CD4-positive, alpha-beta T cell treated with Interleukin-6 for 4 hours (primary cell): Measurements from ENCODE around the gene AS3MT.
"Not testable (repeated sequence)": the region's sequence is repeated elsewhere in the genome, so short reads cannot be mapped to it uniquely, and the experiment has no call there.

Experiments
- DNase-seq: peaks from one replicate; pipeline ENCODE4 v3.0.0-alpha.2; 2020; ENCODE audit warnings: mixed read lengths

The AS3MT gene

DNA sequence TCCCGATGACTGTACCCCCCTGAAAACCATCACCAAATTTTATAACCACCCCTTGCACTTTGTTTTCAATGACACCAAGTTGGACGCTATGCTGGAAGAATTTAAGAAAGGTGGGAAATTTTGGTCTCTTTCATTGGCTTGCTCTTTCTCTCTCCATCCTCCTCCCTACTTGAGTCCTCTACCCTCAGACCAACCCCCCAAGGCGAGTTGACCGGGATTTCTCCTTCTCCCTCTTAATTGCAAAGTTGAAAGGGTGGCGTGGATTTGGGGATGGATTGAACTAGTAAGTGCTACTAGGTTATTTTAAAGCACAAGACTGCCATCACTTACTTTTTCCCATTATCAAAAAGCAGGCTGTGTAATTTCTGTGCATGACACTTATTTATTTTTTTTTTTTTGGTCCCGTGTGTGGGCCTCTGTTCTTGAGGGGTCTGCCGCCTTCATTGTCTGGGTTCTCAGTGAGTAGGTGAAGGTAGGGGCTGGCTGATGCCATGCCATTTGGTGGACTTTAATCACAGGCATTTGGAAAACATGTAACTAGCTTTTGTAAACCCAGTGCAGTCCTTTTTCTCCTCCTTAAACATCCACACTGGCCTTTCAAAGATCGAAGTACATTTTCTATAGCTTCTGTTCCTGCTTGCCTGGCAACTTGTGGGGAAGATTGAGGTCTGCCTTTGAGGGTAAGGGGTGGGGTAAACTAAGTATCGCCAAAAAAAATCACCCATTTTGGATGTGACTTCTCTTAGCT is 50.9 kb downstream of the AS3MT start:
- no peak for DNase-seq

- no peak for DNase-seq
These were observed 54.3 kb downstream of the AS3MT start for GRCh38 chr10:102923601-102924000.

DNA sequence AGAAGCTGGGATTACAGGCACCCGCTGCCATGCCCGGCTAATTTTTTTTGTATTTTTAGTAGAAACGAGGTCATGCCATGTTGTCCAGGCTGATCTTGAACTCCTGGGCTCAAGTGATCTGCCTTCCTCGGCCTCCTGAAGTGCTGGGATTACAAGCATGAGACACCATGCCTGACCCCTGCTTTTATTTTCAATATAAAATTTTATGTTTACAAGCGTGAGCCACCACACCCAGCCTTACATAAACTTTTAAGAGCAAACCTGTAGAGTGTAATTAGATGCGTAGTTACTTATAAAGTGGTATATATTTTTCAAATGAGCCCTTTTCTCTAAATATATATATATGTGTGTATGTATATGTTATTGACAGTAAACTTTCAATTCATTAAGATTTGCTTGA is 57.6 kb downstream of the AS3MT start:
- DNase-seq: no peak

DNA sequence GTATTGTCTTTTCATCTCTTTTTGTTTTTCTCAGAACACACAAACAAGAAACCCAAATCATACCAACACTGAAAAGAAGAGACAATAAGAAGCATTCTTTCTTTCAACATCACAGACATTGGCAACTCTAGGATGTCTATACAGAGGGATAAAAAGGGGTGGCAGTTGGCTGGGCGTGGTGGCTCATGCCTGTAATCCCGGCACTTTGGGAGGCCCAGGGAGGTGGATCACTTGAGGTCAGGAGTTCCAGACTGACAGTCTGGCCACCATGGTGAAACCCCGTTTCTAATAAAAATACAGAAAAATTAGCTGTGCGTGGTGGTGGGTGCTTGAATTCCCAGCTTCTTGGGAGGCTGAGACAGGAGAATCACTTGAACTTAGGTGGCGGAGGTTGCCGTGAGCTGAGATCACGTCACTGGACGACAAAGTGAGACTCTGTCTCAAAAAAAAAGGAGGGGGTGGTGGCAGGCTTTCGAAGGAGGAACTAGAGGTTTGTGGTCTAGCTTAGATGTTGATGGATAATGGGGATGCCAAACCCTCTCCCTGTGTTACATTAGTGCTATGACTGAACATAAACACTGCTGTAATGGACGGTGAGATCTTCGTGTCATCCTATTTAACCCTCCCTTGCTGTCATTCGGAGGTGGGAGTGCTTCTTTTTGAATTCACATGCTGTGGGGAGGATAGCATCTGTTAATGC is 58.2 kb downstream of the AS3MT start:
- no peak for DNase-seq

DNA sequence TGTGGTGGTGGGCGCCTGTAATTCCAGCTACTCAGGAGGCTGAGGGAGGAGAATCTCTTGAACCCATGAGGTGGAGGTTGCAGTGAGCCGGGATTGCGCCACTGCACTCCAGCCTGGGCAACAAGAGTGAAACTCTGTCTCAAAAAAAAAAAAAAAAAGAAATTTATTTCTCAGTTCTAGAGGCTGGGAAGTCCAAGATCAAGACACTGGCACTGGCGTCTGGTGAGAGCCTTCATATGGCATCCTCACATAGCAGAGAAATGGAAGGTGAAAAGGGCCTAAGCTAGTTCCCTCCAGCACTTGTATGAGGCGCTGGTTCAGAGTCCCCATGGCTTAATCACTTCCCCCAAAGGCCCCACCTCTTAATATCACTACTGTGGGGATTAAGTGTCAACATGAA is 59.2 kb downstream of the AS3MT start:
- not testable (repeated sequence) for DNase-seq

- DNase-seq: no peak
These were observed 61.5 kb downstream of the AS3MT start for GRCh38 chr10:102930720-102931119.

DNA sequence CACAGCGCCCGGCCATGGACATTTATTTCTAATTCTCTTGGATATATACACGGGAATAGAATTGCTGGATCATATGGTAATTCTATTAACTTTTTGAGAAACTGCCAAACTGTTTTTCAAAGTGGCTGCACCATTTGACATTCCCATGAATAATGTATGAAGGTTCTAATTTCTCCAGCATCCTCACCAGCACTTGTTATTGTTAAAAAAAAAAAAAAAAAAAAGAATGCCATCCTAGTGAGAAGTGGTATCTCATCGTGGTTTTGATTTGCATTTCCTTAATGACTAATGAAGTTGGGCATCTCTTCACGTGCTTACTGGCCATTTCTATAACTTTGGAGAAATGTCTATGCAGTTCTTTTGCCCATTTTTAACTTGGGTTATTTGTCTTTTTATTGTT is 62.4 kb downstream of the AS3MT start:
- DNase-seq: no peak

- DNase-seq: no peak
These were observed 66.2 kb downstream of the AS3MT start for GRCh38 chr10:102935505-102935904.

- no peak for DNase-seq
These were observed 66.8 kb downstream of the AS3MT start for GRCh38 chr10:102935939-102936605.

- DNase-seq: no peak
These were observed 72.1 kb downstream of the AS3MT start for GRCh38 chr10:102941401-102941800.

DNA sequence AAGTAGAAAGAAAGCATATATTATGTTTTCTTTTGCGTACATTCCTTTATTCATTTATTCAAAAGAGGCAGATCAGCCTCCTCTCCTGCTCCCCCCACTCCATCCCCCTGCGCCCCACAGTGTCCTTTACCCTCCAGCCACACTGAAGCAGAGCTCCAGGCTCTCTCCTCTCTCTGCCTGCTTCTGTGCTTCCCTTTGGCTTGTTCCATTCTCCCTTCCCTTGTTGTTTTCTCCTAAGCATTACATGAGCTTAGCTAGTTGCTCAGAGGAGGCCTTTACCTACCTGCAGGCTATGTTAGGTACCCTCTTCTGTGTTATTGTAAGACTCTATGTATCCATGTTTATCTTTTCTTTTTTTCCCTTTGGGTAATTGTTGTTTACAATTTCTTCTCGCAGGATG is 76.2 kb downstream of the AS3MT start:
- DNase-seq: no peak

DNA sequence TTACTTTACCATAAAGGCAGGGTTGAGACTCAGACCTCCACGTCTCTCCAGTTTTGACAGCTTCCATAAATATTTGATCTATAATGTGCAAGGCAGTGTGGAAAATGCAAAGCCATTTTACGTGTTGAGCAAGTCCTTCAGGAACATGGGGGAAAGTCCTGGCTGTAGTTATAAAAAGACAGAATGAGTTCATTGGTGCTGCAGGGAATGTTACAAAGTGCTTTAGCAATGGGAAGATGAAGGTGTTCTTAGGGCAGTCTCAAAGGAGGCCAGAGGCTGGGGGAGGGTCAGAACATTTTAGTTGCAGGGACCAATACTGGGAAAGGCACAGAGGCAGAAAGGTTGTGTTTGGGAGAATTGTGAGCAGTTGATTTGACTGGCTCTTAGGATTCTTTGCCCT is 76.7 kb downstream of the AS3MT start:
- no peak for DNase-seq

- no peak for DNase-seq
These were observed 77.7 kb downstream of the AS3MT start for GRCh38 chr10:102946992-102947391.

DNA sequence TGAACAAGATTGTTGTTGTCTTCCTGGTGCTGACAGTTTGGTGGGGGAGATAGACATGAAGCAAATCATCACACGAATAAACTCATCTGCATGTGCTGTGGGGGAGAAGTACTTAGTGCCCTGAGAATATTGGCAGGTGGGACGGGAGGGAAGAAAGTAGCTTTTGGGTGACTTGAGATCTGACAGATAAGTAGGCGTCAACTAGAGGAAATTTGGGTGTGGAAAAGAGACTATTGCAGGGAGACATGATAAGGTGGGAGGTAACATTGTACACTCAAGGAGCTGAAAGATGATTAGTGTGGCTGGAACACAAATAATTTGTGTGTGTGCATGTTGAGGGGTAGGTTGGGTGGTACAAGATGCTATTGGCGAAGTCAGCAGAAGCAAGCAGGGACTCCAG is 78.9 kb downstream of the AS3MT start:
- no peak for DNase-seq

GRCh38 chr10:102948786-102949185 is 79.5 kb downstream of the AS3MT start:
- DNase-seq: no peak

DNA sequence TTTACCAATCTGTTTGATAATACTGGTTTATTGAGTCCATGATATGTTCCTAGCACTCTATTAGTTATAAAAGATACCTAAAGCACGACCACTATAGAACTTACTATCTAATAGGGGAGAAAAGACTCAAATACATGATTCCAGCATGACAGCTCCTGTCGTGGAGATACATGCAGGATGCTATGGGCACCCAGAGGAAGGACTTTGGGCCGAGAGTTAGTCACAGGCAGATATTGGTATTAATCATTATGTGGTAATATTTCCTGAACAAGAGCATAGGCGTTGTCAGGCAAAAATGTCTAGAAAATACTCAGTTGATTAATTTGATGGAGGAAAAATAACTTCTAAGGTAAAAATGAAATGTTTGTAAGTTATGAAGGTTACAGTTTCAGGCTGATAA is 80.6 kb downstream of the AS3MT start:
- no peak for DNase-seq

DNA sequence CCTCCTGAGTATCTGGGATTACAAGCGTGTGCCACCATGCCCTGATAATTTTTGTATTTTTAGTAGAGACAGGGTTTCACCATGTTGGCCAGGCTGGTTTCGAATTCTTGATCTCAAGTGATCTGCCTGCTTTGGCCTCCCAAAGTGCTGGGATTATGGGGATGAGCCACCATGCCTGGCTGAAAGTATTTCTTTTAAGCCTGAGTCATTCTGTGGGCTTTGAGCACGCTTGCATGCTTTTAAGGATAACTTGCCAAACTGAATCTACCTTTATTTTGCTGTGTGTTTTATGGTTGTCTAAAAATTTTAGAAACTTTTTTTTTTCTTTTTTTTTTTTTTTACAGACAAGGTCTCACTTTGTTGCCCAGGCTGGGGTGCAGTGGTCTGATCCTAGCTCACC is 82.0 kb downstream of the AS3MT start:
- no peak for DNase-seq
